Hepatocyte (in vitro differentiated cells): ENCODE data around the gene HOXD8. TPM values are rescaled to one million over a fixed set of nuclear protein-coding genes. Genes with fewer than 3 reads are reported as not detected.
A peak's percentile ranks its signal among the peaks of the same experiment; 100 is the strongest.

ENCODE experiments used
- DNase-seq: peaks from one replicate; pipeline ENCODE4 v3.0.0-alpha.2; 2016; ENCODE audit warnings: low spot score
- H2AFZ ChIP-seq: fragments of 200-600 bp; sonication (generic); 2 replicates; pipeline ENCODE4 v1.6.0; 2016; ENCODE audit warnings: antibody characterized with exemption, mild to moderate bottlenecking
- H3K27ac ChIP-seq: fragments of 200-600 bp; sonication (generic); 2 replicates; pipeline ENCODE4 v1.5.1; 2016; ENCODE audit warnings: mild to moderate bottlenecking
- H3K27me3 ChIP-seq: fragments of 200-600 bp; sonication (generic); 2 replicates; pipeline ENCODE4 v1.6.1; 2016
- H3K36me3 ChIP-seq: fragments of 200-600 bp; sonication (generic); replicated peaks from 2 replicates; pipeline ENCODE4 v1.5.1; 2016; ENCODE audit warnings: low read depth; ENCODE audit not compliant: insufficient read depth
- H3K4me1 ChIP-seq: fragments of 200-600 bp; sonication (generic); 2 replicates; pipeline ENCODE4 v1.5.1; 2016; ENCODE audit warnings: mild to moderate bottlenecking, moderate library complexity; ENCODE audit not compliant: insufficient read depth
- H3K4me2 ChIP-seq: fragments of 200-600 bp; sonication (generic); 2 replicates; pipeline ENCODE4 v1.6.0; 2016
- H3K4me3 ChIP-seq: fragments of 200-600 bp; sonication (generic); 2 replicates; pipeline ENCODE4 v1.5.1; 2016; ENCODE audit warnings: mild to moderate bottlenecking
- H3K79me2 ChIP-seq: fragments of 200-600 bp; sonication (generic); 2 replicates; pipeline ENCODE4 v1.6.0; 2017; ENCODE audit warnings: mild to moderate bottlenecking
- H3K9me2 ChIP-seq: fragments of 200-600 bp; sonication (generic); replicated peaks from 2 replicates; pipeline ENCODE4 v1.6.0; 2017; ENCODE audit warnings: mild to moderate bottlenecking; ENCODE audit not compliant: insufficient read depth
- H3K9me3 ChIP-seq: fragments of 200-600 bp; sonication (generic); 2 replicates; pipeline ENCODE4 v1.5.1; 2016; ENCODE audit warnings: low read depth, mild to moderate bottlenecking
- H4K20me1 ChIP-seq: fragments of 200-600 bp; sonication (generic); 2 replicates; pipeline ENCODE4 v1.6.0; 2016; ENCODE audit warnings: mild to moderate bottlenecking; ENCODE audit not compliant: insufficient read depth, poor library complexity, severe bottlenecking
- CTCF ChIP-seq: fragments of 200-600 bp; sonication (generic); IDR thresholded peaks from 2 replicates; pipeline ENCODE4 v1.5.1; 2016; ENCODE audit warnings: antibody characterized with exemption, mild to moderate bottlenecking; ENCODE audit not compliant: poor library complexity
- EZH2 ChIP-seq: fragments of 200-600 bp; sonication (generic); IDR thresholded peaks from 2 replicates; pipeline ENCODE4 v1.6.1; 2016; ENCODE audit warnings: antibody characterized with exemption, mild to moderate bottlenecking, borderline replicate concordance
- EZH2phosphoT487 ChIP-seq: fragments of 200-600 bp; sonication (generic); IDR thresholded peaks from one replicate; pipeline ENCODE4 v1.6.1; 2018; ENCODE audit warnings: antibody characterized with exemption, mild to moderate bottlenecking, low read depth, moderate library complexity; ENCODE audit not compliant: unreplicated experiment, severe bottlenecking
- WGBS: methylation state at CpG from one replicate; pipeline ENCODE4 v1.1.6; 2016; ENCODE audit warnings: low lambda C conversion rate; ENCODE audit errors: missing lambda C conversion rate; 5-methylcytosine and 5-hydroxymethylcytosine counted together
- polyA plus RNA-seq: library from polyadenylated mRNA; unstranded; fragments of >200 nt; fragmentation: Nextera tagmentation; extraction: Ambion mirVana; gene quantifications from 2 replicates; pipeline ENCODE4 v1.2.1, GENCODE V29; 2016
- total RNA-seq: library from RNA; depleted of rRNA; stranded (reverse); fragments of >200 nt; gene quantifications from 2 replicates; pipeline ENCODE4 v1.2.3, GENCODE V29; 2014

The HOXD8 gene
- total RNA-seq (1.3 TPM in 2 replicates), polyA plus RNA-seq (0.77 TPM in 1 of 2 replicates, not detected in the other)

- Histone ChIP-seq H3K4me3 (peak within 1 kb of the TSS; percentile 56), H2AFZ (peak within 1 kb of the TSS; percentile 55), H3K9me3 (no peaks in the 10 kb centered on the region), H4K20me1 (no peaks in the 10 kb centered on the region), H3K27ac (no peak within 1 kb of the TSS), H3K9me2 (no peaks in the 10 kb centered on the region), H3K27me3 (peaks cover 91% of the 10 kb centered on the region), H3K4me1 (peaks cover 13% of the 10 kb centered on the region), H3K4me2 (peak within 1 kb of the TSS; percentile 91), H3K79me2 (no peaks in the 10 kb centered on the region), H3K36me3 (no peaks in the 10 kb centered on the region)
- peak; percentile 93 for TF ChIP-seq EZH2
- no peak for TF ChIP-seq EZH2phosphoT487
- peak; percentile 71 for DNase-seq
- 2% methylated on average over 54 of the region's 64 CpGs for WGBS
Measured at GRCh38 chr2:176128982-176129796, at the start of gene HOXD8. Gene HOXD8 (plus strand): TSS chr2:176129705. CDS start chr2:176130367, 662 bp downstream.

GRCh38 chr2:176079831-176080539 is 49.5 kb upstream of the HOXD8 start:
- H3K27ac ChIP-seq: peak overlapping the region; percentile 93
- no peaks in the 10 kb centered on the region for H3K9me3 ChIP-seq
- H3K27me3 ChIP-seq: peaks cover 92% of the 10 kb centered on the region
- H2AFZ ChIP-seq: peak overlapping the region; percentile 50
- TF ChIP-seq EZH2phosphoT487 (no peak), EZH2 (no peak), CTCF (peak; percentile 92)
- peak overlapping the region; percentile 84 for H3K4me2 ChIP-seq
- peaks cover 36% of the 10 kb centered on the region for H3K79me2 ChIP-seq
- H3K4me1 ChIP-seq: peaks cover 7% of the 10 kb centered on the region
- no peaks in the 10 kb centered on the region for H3K9me2 ChIP-seq
- 2% methylated on average over 51 of the region's 86 CpGs for WGBS
- peak; percentile 90 for DNase-seq
- H4K20me1 ChIP-seq: no peaks in the 10 kb centered on the region
- H3K36me3 ChIP-seq: no peaks in the 10 kb centered on the region
- peak overlapping the region; percentile 35 for H3K4me3 ChIP-seq

- Histone ChIP-seq H3K36me3 (no peaks in the 10 kb centered on the region), H2AFZ (peak overlapping the region; percentile 50), H3K4me3 (peak overlapping the region; percentile 53), H3K9me3 (no peaks in the 10 kb centered on the region), H3K27ac (peak overlapping the region; percentile 88), H3K4me2 (peak overlapping the region; percentile 84), H4K20me1 (no peaks in the 10 kb centered on the region), H3K79me2 (peaks cover 43% of the 10 kb centered on the region), H3K9me2 (no peaks in the 10 kb centered on the region), H3K4me1 (peaks cover 7% of the 10 kb centered on the region), H3K27me3 (peaks cover 92% of the 10 kb centered on the region)
- DNase-seq: peak; percentile 69
- TF ChIP-seq EZH2phosphoT487 (peak; percentile 26), CTCF (no peak), EZH2 (peak; percentile 85)
- WGBS: 4% methylated on average over 68 of the region's 68 CpGs
Measured at GRCh38 chr2:176080540-176081375, 48.7 kb upstream of the HOXD8 start.
